ENCODE results near the gene FOXJ1.

FOXJ1 gene

GRCh38 chr17:76086384-76086783 is 54.7 kb downstream of the FOXJ1 start:
- no peak for DNase-seq (ENCODE audit: low spot score in 2 of 2)
- no peaks in the 10 kb centered on the region for H3K9me3 Mint-ChIP-seq
- no peaks in the 10 kb centered on the region for H3K4me1 Mint-ChIP-seq
- H3K4me3 Mint-ChIP-seq: no peak overlapping the region
- H3K27me3 Mint-ChIP-seq: no peaks in the 10 kb centered on the region
- H3K27ac Mint-ChIP-seq (ENCODE audit: low read depth): peak overlapping the region; percentile 57
- no peak for ATAC-seq (replicated peaks; ENCODE audit: extremely low read depth, poor library complexity, severe bottlenecking)
- H3K36me3 Mint-ChIP-seq (ENCODE audit: insufficient read depth): peaks cover 12% of the 10 kb centered on the region

Measured in central memory CD8-positive, alpha-beta T cell (primary cell).